ENCODE data around the gene TSGA10IP. TPM values are rescaled to one million over a fixed set of nuclear protein-coding genes. Genes with fewer than 3 reads are reported as not detected.

The TSGA10IP gene
- total RNA-seq, 2 experiments from 2014 or later: not detected

DNA sequence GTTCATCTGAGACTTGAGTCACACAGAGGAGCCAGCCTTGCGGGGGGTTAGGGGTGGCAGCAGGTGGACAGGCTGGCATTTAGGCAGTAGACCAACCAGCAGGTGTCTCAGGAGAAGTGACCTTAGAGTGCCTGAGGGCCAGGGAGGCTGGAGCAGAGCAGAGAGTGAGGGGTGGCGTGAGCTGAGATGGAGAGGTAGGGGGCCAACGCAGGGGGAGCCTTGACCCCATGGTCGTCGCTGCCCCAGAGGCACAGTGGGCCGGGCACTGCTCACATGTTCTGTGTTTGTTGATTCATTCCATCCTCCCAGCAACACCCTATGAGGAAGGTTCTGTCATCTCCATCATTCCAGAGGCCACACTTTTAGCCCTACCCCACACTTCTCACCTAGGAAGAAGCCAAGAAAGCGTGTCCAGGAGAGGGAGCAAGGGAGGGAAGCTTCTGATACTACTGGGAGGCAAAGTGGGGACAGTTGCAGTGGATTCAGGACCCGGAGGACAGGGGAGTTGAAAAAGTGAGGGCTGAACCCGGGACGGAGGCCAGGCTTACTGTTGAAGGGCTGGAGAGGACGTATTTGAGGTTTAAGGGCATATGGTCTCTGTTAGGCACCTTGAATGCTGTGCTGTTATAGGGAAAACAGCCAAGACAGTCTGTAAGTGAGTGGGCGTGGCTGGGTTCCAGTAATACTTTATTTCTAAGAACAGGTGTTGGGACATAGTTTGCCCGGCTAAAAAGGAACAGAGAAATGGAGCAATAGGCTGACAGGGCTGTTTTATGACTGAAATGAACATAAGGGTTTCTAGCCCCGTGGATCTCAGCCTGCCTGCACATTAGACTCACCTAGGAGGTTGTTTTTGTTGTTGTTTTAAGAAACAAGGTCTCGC lies 23.6 kb downstream of the TSGA10IP start:
- Mint-ChIP-seq H3K36me3 (ENCODE audit: low read depth) (peaks cover 41% of the 10 kb centered on the region), H3K4me3 (no peak overlapping the region), H3K27ac (no peak overlapping the region), H3K9me3 (no peaks in the 10 kb centered on the region), H3K27me3 (ENCODE audit: low read depth) (no peaks in the 10 kb centered on the region), H3K4me1 (ENCODE audit: low read depth) (peaks cover 13% of the 10 kb centered on the region)
- CTCF ChIA-PET: interaction anchor here (0.6 to 1.1 kb wide), 4 partner anchors 14 to 67 kb away, joined by 3 to 4 read pairs (median 3); no protein-coding TSS in a partner anchor
- intact Hi-C loops (cut with micrococcal nuclease): no loop called here
- DNase-seq: no peak

DNA sequence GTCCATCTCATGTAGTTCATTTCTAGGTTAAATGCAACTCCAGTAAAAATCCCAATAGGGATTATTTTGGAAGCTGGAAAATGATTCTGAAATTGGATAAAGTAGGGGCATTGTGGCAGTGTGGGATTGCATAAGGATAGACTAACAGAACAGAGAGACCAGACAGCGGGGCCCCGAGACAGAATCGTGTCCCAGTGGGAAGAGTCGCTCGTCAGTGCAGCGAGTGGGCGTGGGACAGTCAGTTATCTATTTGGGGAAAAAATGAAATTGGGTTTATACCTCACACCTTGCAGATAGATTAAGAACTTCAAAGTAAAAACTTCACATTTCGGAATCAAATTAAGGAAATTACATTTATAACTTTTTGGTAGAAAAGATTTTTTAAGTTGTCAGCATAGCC lies 26.8 kb downstream of the TSGA10IP start:
- Mint-ChIP-seq H3K27ac (no peak overlapping the region), H3K27me3 (ENCODE audit: low read depth) (no peaks in the 10 kb centered on the region)

DNA sequence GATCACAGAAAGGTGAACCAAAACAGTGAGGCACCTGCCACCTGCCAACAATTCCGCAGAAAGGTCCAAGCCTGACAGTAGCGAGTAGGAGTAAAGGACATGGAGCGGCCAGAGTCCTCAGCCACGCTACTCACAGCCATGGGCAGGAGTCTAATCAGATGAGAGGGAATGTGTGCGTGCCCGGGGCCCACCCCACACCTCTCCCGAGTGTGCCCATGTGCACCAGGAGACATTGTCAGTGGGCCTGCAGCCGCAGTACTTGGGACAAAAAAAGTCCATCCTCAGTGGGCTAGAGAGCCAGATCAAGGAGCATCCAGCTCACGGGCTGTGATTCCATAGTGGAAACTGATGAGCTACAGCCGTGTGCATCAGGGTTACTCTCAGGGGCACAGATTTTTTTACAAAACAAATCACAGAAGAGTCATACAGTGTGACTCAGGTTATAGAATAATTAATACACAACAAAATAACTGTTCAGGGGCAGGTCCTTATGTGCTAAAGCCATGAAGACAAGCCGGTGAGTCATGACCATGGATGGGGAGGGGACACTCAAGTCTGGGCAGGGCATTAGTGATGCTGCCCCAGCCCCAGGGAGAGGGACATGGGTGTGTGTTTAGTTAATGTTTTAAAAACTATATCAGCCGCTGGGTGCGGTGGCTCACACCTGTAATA lies 28.3 kb downstream of the TSGA10IP start:
- no peak overlapping the region for H3K4me3 Mint-ChIP-seq
- CTCF ChIA-PET: interaction anchor here (0.6 to 2.4 kb wide), 2 partner anchors 89 to 501 kb away, joined by 3 to 10 read pairs; no protein-coding TSS in a partner anchor
- H3K36me3 Mint-ChIP-seq (ENCODE audit: low read depth): peaks cover 34% of the 10 kb centered on the region

More for the DNA sequence above, 26.8 kb downstream of the TSGA10IP start:
- no peaks in the 10 kb centered on the region for H3K9me3 Mint-ChIP-seq
- peaks cover 6% of the 10 kb centered on the region for H3K4me1 Mint-ChIP-seq (ENCODE audit: low read depth)
- no peak overlapping the region for H3K4me3 Mint-ChIP-seq
- no peak for DNase-seq
- CTCF ChIA-PET: interaction anchor here (0.6 to 2.4 kb wide), 5 partner anchors 15 to 125 kb away, joined by 3 to 10 read pairs (median 3); no protein-coding TSS in a partner anchor
- intact Hi-C loops (cut with micrococcal nuclease): no loop called here
- H3K36me3 Mint-ChIP-seq (ENCODE audit: low read depth): peaks cover 38% of the 10 kb centered on the region

DNA sequence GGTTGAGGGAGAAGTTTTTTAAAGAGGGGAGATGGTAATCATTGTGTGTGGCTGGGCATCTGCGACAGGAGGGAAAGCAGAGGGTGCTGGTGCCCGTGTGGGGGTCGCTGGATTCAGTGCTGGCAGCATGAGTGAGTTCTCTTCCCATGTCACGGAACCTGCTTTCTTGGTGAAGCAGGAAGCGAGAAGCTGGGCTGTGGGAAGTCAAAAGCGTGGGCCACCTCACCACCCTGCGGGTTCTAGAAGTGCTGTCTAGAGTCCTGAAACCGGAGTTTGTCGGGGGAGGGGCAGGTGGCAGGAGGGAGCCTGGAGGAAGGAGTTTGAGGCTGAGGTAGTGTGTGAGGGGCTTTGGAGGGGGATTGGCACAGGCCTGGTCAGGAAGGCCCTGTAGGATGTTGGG lies 30.5 kb downstream of the TSGA10IP start:
- no peaks in the 10 kb centered on the region for H3K9me3 Mint-ChIP-seq
- intact Hi-C loops (cut with micrococcal nuclease): no loop called here
- H3K36me3 Mint-ChIP-seq (ENCODE audit: low read depth): peaks cover 29% of the 10 kb centered on the region
- no peak overlapping the region for H3K4me3 Mint-ChIP-seq
- H3K27me3 Mint-ChIP-seq (ENCODE audit: low read depth): no peaks in the 10 kb centered on the region
- no peaks in the 10 kb centered on the region for H3K4me1 Mint-ChIP-seq (ENCODE audit: low read depth)
- CTCF ChIA-PET: interaction anchor here (1.2 kb wide), 1 partner anchor 90 kb away, joined by 6 read pairs; no protein-coding TSS in a partner anchor
- no peak overlapping the region for H3K27ac Mint-ChIP-seq
- DNase-seq: no peak

More for the DNA sequence above, 28.3 kb downstream of the TSGA10IP start:
- DNase-seq: no peak
- no peaks in the 10 kb centered on the region for H3K27me3 Mint-ChIP-seq (ENCODE audit: low read depth)
- intact Hi-C loops (cut with micrococcal nuclease): no loop called here
- peaks cover 3% of the 10 kb centered on the region for H3K4me1 Mint-ChIP-seq (ENCODE audit: low read depth)
- no peak overlapping the region for H3K27ac Mint-ChIP-seq
- H3K9me3 Mint-ChIP-seq: no peaks in the 10 kb centered on the region

DNA sequence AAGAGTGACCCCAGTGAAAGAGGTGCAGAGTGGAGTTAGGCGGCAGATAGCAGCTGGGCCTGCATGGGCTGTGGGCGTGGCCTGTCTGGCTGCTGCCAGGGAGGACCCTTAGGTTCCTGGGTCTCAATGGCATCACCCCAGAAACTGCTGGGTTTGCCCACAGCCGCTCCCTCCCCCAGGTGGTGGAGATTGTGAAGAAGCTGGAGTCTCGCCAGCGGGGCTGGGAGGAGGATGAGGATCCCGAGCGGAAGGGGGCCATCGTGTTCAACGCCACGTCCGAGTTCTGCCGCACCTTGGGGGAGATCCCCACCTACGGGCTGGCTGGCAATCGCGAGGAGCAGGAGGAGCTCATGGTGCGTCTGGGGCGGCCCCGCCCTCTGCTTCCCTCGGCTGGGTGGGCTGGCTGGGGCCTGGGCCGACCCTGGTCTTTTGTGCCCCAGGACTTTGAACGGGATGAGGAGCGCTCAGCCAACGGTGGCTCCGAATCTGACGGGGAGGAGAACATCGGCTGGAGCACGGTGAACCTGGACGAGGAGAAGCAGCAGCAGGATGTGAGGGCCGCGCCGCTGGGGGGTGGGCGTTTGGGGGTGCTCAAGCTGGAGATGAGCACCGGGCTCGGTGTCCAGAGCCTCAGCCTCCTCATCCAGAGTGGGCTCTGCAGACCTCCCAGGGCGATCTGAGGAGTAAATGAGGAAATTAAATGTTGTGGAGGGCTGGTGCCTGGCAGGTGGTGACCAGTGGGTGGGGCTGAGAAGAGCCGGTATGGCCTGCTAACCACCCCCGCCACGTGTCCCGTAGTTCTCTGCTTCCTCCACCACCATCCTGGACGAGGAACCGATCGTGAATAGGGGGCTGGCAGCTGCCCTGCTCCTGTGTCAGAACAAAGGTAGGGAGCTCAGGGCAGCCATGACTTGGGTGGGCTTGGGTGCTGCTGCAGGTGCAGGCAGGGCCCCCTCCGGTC lies 31.2 kb downstream of the TSGA10IP start:
- Mint-ChIP-seq H3K4me1 (ENCODE audit: low read depth) (no peaks in the 10 kb centered on the region), H3K4me3 (no peak overlapping the region), H3K9me3 (no peaks in the 10 kb centered on the region), H3K27ac (no peak overlapping the region), H3K36me3 (ENCODE audit: low read depth) (peaks cover 29% of the 10 kb centered on the region), H3K27me3 (ENCODE audit: low read depth) (no peaks in the 10 kb centered on the region)
- intact Hi-C loops (cut with micrococcal nuclease): no loop called here
- CTCF ChIA-PET: no interaction called here
- DNase-seq: no peak

DNA sequence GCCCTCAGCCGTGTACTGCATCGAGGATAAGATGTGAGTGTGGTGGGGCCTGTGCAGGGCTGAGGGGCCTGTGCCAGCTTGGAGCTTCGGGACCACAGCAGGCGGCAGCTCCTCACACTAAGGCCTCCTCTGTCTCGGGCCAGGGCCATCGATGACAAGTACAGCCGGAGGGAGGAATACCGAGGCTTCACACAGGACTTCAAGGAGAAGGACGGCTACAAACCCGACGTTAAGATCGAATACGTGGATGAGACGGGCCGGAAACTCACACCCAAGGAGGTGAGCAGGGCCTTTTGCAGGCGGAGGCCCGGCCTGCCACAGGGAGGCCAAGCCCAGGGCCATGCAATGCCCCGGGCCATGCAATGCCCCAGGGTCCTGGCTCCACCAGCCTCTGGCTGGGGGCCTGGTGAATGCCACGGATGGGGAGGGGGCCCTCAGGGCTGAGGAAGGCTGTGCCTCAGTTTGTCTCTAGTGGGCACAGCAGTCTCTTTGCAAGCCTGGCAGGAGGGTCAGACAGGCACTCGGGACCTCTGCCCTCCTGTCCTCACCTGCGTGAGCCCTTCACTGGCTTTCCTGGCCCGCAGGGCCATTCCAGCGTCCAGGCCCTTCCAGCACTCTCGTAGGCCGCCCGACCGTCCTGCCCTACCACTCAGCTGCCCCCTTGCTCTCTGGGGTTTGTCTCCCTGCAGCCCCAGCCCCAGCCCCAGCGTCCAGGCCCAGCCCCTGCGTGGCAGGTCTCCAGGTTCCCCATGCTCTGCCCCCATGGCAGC lies 32.5 kb downstream of the TSGA10IP start:
- Mint-ChIP-seq H3K27me3 (ENCODE audit: low read depth) (no peaks in the 10 kb centered on the region), H3K4me1 (ENCODE audit: low read depth) (no peaks in the 10 kb centered on the region), H3K9me3 (no peaks in the 10 kb centered on the region), H3K4me3 (no peak overlapping the region), H3K36me3 (ENCODE audit: low read depth) (peaks cover 25% of the 10 kb centered on the region), H3K27ac (no peak overlapping the region)
- CTCF ChIA-PET: no interaction called here
- intact Hi-C loops (cut with micrococcal nuclease): no loop called here
- DNase-seq: no peak

DNA sequence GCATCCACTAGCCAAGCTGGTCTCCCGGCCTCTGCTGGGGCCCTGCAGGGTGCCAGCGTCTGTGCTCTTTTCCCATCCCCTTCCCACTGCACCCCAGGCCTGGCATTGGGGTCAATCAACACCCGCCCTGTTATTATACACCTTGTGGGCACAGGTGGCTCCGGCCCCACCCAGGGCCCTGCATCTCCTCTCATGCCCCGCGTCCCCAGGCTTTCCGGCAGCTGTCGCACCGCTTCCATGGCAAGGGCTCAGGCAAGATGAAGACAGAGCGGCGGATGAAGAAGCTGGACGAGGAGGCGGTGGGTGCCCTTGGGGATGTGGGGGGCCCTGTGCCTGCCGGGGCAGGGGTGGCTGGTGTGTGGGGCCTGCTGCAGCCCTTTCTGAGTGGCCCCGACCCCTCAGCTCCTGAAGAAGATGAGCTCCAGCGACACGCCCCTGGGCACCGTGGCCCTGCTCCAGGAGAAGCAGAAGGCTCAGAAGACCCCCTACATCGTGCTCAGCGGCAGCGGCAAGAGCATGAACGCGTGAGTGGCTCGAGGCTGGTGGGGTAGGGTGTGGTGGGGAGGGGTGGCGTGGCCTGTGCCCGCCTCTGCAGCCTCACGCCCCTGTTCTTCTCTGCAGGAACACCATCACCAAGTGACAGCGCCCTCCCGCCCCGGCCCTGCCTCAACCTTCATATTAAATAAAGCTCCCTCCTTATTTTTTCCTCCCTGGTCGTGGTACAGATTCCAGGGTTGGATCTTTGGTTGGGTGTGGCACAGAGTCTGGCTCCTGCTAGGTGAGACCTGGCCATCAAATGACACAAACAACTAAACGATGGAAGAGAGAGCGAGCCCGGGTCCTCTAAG lies 33.3 kb downstream of the TSGA10IP start:
- CTCF ChIA-PET: no interaction called here
- intact Hi-C loops (cut with micrococcal nuclease): no loop called here
- Mint-ChIP-seq H3K4me1 (ENCODE audit: low read depth) (no peaks in the 10 kb centered on the region), H3K9me3 (no peaks in the 10 kb centered on the region), H3K4me3 (no peak overlapping the region), H3K27ac (no peak overlapping the region), H3K27me3 (ENCODE audit: low read depth) (no peaks in the 10 kb centered on the region), H3K36me3 (ENCODE audit: low read depth) (peaks cover 21% of the 10 kb centered on the region)
- DNase-seq: no peak

DNA sequence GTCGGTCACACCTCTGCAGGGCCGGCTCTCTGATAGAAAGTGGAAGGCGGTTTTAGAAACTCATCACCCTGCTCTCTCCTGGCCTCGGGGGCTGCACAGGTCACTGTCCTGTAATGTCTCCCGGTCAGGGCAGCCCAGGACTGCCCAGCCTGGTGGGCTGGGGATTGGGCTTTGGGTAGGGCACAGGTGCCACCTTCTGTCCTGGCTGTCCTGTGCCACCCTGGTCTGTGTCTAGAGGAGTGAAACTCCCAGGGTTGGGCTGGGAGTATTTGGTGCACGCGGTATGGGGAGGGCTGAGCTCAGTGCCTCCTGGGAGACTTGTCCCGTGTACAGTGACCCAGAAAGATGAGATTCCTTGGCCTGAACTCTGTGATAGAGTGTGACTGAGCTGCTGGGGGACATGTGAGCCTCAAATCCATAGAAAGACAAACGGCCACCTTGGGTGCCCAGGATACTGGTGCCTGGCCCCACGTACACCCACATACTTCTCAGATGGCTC lies 34.0 kb downstream of the TSGA10IP start:
- intact Hi-C loops (cut with micrococcal nuclease): no loop called here
- Mint-ChIP-seq H3K27ac (no peak overlapping the region), H3K9me3 (no peaks in the 10 kb centered on the region), H3K27me3 (ENCODE audit: low read depth) (no peaks in the 10 kb centered on the region), H3K4me3 (no peak overlapping the region), H3K36me3 (ENCODE audit: low read depth) (peaks cover 19% of the 10 kb centered on the region), H3K4me1 (ENCODE audit: low read depth) (no peaks in the 10 kb centered on the region)
- no peak for DNase-seq
- CTCF ChIA-PET: no interaction called here

DNA sequence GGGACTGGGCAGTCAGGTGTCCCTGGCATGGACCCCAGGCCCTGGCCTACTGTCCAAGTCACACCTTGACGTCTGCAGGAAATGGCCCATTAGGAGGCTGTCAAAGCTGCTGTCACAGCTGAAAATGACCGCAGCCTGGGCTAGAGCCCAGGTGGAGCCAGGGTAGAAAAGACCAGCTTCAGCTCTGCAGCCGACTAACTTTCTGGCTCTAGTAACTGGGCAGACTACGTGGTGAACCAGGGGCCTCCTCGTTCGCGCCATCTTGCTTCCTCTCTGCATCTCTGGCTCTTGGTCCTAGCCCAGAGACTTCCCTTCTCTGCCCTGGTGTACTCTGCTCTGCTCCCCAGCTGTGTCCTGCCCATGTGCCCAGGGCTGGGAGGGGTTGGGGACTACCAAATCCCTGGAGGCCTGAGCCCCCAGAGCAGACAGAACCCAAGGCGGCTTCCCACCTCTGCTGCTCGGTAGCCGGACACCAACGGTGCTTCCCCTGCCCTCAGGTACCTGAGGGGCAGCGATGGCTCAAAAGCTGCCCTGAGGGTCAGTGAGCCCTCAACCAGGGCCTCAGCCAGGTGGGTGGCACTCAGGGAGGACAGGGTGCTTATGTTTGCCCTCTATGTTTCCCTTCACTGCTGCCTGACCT lies 35.9 kb downstream of the TSGA10IP start:
- intact Hi-C loops (cut with micrococcal nuclease): no loop called here
- DNase-seq: no peak
- no peak overlapping the region for H3K27ac Mint-ChIP-seq
- peaks cover 13% of the 10 kb centered on the region for H3K36me3 Mint-ChIP-seq (ENCODE audit: low read depth)
- CTCF ChIA-PET: no interaction called here
- no peak overlapping the region for H3K4me3 Mint-ChIP-seq
- no peaks in the 10 kb centered on the region for H3K27me3 Mint-ChIP-seq (ENCODE audit: low read depth)
- no peaks in the 10 kb centered on the region for H3K9me3 Mint-ChIP-seq
- no peaks in the 10 kb centered on the region for H3K4me1 Mint-ChIP-seq (ENCODE audit: low read depth)

DNA sequence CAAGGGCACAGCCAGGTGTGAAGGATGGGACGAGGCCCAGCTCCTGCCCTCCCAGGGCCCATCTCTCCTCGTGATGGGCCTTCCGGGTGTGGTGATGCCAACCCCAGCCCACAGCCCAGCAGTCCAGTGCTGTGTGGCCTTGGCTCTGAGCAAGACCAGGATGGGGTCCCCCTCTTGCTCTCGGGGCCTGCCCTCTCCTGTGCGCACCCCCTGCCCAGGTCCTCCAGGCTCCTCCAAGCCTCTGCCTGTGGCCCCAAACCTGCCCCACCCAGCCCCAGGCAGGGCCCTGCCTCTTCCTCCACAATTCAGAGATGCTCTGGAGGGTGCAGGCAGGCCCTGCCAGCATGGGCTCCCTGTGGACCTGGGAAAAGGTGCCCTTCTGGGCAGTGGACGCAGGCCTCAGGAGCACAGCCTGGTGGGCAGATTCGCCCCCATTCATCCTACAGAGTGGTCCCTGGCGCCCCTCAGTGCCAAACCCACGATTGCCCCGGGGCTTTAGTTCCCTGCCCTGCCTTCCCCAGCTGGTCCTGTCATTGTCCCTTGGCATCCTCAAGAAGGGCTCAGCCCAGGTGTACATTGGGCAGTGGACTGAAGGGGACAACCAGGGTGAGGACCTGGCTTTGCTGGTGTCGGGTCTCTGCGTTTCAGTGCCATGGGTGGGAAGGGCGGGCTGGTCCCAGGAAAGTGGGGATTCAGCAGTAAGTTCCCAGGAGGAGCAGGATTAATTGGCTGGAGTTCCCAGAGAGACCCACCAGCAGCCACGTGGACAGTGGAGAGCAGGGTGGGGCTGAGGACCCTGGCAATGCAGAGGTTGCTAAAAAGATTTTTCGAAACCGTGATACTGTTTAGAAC lies 36.9 kb downstream of the TSGA10IP start:
- intact Hi-C loops (cut with micrococcal nuclease): no loop called here
- no peak for DNase-seq
- peaks cover 8% of the 10 kb centered on the region for H3K36me3 Mint-ChIP-seq (ENCODE audit: low read depth)
- no peak overlapping the region for H3K27ac Mint-ChIP-seq
- H3K27me3 Mint-ChIP-seq (ENCODE audit: low read depth): no peaks in the 10 kb centered on the region
- no peaks in the 10 kb centered on the region for H3K4me1 Mint-ChIP-seq (ENCODE audit: low read depth)
- CTCF ChIA-PET: interaction anchor here (0.6 to 1.0 kb wide), 2 partner anchors 18 to 97 kb away, joined by 3 to 4 read pairs; no protein-coding TSS in a partner anchor
- no peak overlapping the region for H3K4me3 Mint-ChIP-seq
- H3K9me3 Mint-ChIP-seq: no peaks in the 10 kb centered on the region

Data from activated naive CD4-positive, alpha-beta T cell treated with anti-CD3 and anti-CD28 coated beads for 36 hours (primary cell).